ENCODE results near the gene RAB3B. TPM values are rescaled to one million over a fixed set of nuclear protein-coding genes. Genes with fewer than 3 reads are reported as not detected.

RAB3B gene
- total RNA-seq, 1 experiment from 2014 or later = not detected

DNA sequence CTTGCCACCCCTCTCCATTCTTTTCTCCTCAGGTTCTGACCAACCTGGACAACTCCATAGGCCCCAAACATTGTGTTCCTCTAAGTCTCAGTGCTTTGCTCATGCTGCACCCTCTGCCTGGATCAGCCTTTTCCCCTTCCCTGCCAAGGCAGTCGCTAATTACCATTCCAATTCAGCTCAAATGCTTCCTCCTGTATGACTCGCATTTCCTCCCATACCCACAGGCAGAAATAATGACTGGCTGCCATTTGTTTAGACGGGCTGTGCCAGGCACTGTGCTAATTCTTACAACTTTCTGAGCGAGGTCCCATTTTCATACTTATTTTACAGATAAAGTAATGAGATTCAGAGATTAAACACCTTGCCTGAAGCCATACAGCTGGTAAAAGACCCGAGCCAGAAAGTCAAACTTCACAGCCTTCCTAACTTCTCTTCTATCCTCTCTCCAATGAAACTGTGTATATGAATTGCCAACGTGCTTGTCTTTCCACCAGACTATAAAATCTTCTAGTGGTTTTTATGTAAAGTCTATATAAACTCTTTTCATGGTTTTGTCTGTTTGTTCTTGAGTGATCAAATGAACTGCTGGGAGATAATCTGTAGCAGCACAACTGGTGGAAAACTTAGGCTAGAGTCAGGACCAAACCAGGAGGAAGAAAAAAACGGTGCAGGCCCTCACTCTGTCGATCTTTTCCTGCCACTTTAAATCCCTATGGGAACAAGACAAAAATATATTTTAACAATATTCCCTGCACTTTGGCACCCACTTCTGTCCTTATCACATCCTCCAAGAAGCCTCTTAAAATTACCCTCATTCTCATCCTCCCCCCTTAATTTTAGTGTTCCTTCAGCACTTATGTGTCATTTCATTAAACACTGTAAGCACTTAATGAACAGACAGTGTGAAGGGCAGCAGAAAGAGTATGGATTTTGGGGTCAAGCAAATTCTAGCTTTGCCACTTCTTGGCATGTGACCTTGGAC lies 33.7 kb downstream of the RAB3B start:
- Histone ChIP-seq H3K27ac (ENCODE audit: low read length) (no peak overlapping the region), H4K20me1 (ENCODE audit: insufficient read depth, low read depth, low read length) (no peaks in the 10 kb centered on the region), H3K4me2 (ENCODE audit: low read depth, low read length, poor library complexity, severe bottlenecking) (no peak overlapping the region), H3K9me3 (ENCODE audit: low read length) (no peaks in the 10 kb centered on the region), H3K27me3 (ENCODE audit: low read length) (no peaks in the 10 kb centered on the region), H3K4me1 (ENCODE audit: low read length) (peaks cover 6% of the 10 kb centered on the region), H2AFZ (ENCODE audit: low read length) (no peak overlapping the region), H3K9ac (ENCODE audit: low read length) (no peak overlapping the region), H3K9me2 (replicated peaks; ENCODE audit: insufficient read depth, low read length) (no peaks in the 10 kb centered on the region), H3K4me3 (ENCODE audit: low read length) (no peak overlapping the region), H3K36me3 (ENCODE audit: insufficient read depth, low read length) (no peaks in the 10 kb centered on the region), H3K79me2 (ENCODE audit: low read length) (no peaks in the 10 kb centered on the region)
- DNase-seq = no peak

DNA sequence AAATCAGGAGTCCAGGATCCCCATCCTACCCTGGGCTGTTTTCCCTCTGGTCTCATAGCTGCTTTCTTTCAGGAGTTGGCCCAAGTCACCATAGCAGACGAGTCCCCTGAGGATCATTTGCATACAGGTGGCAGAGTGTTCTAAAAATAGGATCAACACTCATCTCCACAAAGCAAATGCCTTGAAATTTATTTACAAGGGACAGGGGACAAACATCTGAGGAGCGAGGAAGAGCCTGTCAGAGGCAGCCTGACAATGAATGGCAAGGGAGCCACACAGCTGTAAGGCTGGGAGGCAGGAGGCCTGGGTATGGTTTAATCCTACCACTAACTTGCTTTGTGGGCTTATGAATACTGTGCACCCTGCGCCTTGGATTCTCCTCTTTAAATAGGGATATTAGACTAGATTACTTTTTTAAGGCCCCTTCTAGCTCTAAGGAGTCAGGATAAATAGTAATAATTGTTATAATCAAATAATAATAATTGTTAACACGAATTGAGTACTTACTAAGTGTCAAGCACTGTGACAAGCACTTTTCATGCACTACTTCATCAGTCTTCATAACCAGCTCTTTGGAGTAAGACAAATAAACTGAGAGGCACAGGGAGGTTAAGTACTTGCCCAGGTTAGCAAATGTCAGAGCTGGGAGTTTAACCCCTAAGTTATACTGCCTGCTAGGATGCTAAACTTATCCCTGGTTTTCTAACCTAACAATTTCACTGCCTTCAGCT lies 34.5 kb downstream of the RAB3B start:
- peak; percentile 35 for DNase-seq
- Histone ChIP-seq H3K79me2 (ENCODE audit: low read length) (no peaks in the 10 kb centered on the region), H3K36me3 (ENCODE audit: insufficient read depth, low read length) (no peaks in the 10 kb centered on the region), H4K20me1 (ENCODE audit: insufficient read depth, low read depth, low read length) (no peaks in the 10 kb centered on the region), H3K27me3 (ENCODE audit: low read length) (no peaks in the 10 kb centered on the region), H2AFZ (ENCODE audit: low read length) (no peak overlapping the region), H3K9me2 (replicated peaks; ENCODE audit: insufficient read depth, low read length) (no peaks in the 10 kb centered on the region), H3K9me3 (ENCODE audit: low read length) (no peaks in the 10 kb centered on the region), H3K4me3 (ENCODE audit: low read length) (no peak overlapping the region), H3K4me2 (ENCODE audit: low read depth, low read length, poor library complexity, severe bottlenecking) (no peak overlapping the region), H3K9ac (ENCODE audit: low read length) (no peak overlapping the region), H3K4me1 (ENCODE audit: low read length) (peaks cover 6% of the 10 kb centered on the region), H3K27ac (ENCODE audit: low read length) (no peak overlapping the region)

DNA sequence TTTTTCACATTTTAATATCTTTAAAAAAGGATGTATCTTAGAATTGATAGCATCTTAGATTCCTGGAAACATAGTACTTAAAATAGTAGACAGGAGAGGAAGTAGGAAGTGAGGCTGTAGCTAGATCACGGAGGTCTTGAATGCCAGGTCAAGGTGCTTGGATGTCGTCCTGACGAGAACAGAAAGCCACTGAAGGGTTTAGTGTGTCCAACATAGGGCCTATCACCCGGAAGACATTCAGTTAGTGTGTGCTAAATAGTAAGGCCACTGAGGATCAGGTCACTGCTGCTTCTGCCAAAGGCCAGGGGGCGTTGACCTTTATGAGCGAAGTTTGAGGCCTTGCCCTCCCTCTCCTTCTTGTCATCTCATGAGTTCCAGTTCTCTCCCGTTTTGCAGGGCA lies 35.7 kb downstream of the RAB3B start:
- no peak for DNase-seq
- H2AFZ ChIP-seq (ENCODE audit: low read length) = no peak overlapping the region
- no peaks in the 10 kb centered on the region for H3K9me2 ChIP-seq (replicated peaks; ENCODE audit: insufficient read depth, low read length)
- H3K4me1 ChIP-seq (ENCODE audit: low read length) = peaks cover 6% of the 10 kb centered on the region
- H3K9ac ChIP-seq (ENCODE audit: low read length) = no peak overlapping the region
- H3K36me3 ChIP-seq (ENCODE audit: insufficient read depth, low read length) = no peaks in the 10 kb centered on the region
- H3K4me2 ChIP-seq (ENCODE audit: low read depth, low read length, poor library complexity, severe bottlenecking) = no peak overlapping the region
- no peak overlapping the region for H3K27ac ChIP-seq (ENCODE audit: low read length)
- no peaks in the 10 kb centered on the region for H3K27me3 ChIP-seq (ENCODE audit: low read length)
- H3K79me2 ChIP-seq (ENCODE audit: low read length) = no peaks in the 10 kb centered on the region
- no peaks in the 10 kb centered on the region for H4K20me1 ChIP-seq (ENCODE audit: insufficient read depth, low read depth, low read length)
- H3K4me3 ChIP-seq (ENCODE audit: low read length) = no peak overlapping the region
- no peaks in the 10 kb centered on the region for H3K9me3 ChIP-seq (ENCODE audit: low read length)

DNA sequence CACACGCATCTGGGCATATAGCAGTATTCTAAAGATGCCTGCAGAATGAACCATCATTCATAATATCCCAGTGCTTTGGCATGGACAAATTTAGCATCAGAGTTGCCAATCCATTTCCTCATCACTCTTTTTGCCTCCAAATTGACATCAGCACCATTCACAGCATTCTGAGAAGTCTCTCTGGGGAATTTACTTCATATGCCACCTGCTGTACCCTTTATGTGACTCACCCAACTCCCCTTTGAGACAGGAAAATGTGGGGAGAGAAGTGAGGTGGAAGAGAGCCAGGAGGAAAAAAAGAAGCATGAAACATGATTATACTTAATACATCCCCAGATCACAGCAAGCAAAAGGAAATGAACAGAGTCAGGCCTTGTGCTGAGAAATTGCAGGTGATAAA lies 37.4 kb downstream of the RAB3B start:
- H3K27me3 ChIP-seq (ENCODE audit: low read length) = no peaks in the 10 kb centered on the region
- no peaks in the 10 kb centered on the region for H3K9me2 ChIP-seq (replicated peaks; ENCODE audit: insufficient read depth, low read length)
- H3K4me1 ChIP-seq (ENCODE audit: low read length) = peaks cover 11% of the 10 kb centered on the region
- no peak overlapping the region for H3K9ac ChIP-seq (ENCODE audit: low read length)
- H3K79me2 ChIP-seq (ENCODE audit: low read length) = no peaks in the 10 kb centered on the region
- H3K4me2 ChIP-seq (ENCODE audit: low read depth, low read length, poor library complexity, severe bottlenecking) = no peak overlapping the region
- H3K36me3 ChIP-seq (ENCODE audit: insufficient read depth, low read length) = no peaks in the 10 kb centered on the region
- H3K9me3 ChIP-seq (ENCODE audit: low read length) = no peaks in the 10 kb centered on the region
- no peak overlapping the region for H3K27ac ChIP-seq (ENCODE audit: low read length)
- DNase-seq = no peak
- no peak overlapping the region for H3K4me3 ChIP-seq (ENCODE audit: low read length)
- no peaks in the 10 kb centered on the region for H4K20me1 ChIP-seq (ENCODE audit: insufficient read depth, low read depth, low read length)
- no peak overlapping the region for H2AFZ ChIP-seq (ENCODE audit: low read length)

DNA sequence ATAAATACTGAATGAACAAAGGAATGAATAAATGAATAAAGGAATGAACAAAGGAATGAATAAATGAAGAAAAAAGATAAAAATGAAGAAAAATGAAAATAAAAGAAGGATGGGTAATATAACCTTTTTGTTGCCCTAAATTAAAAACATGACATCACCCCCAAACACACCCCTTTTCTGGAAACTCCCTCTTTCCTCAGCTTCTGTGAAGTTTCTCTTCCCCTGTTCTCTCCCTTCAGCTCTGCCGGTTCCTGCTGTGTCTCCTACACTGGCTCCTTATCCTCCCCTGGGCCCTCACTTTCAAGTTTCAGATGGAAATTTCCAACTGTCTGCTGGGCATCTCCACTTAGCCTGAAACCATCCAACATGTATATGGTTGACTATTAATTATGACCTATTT lies 37.9 kb downstream of the RAB3B start:
- Histone ChIP-seq H4K20me1 (ENCODE audit: insufficient read depth, low read depth, low read length) (no peaks in the 10 kb centered on the region), H3K9me3 (ENCODE audit: low read length) (no peaks in the 10 kb centered on the region), H2AFZ (ENCODE audit: low read length) (no peak overlapping the region), H3K79me2 (ENCODE audit: low read length) (no peaks in the 10 kb centered on the region), H3K4me1 (ENCODE audit: low read length) (peaks cover 15% of the 10 kb centered on the region), H3K36me3 (ENCODE audit: insufficient read depth, low read length) (no peaks in the 10 kb centered on the region), H3K27ac (ENCODE audit: low read length) (no peak overlapping the region), H3K4me3 (ENCODE audit: low read length) (no peak overlapping the region), H3K27me3 (ENCODE audit: low read length) (no peaks in the 10 kb centered on the region), H3K9ac (ENCODE audit: low read length) (no peak overlapping the region), H3K9me2 (replicated peaks; ENCODE audit: insufficient read depth, low read length) (no peaks in the 10 kb centered on the region), H3K4me2 (ENCODE audit: low read depth, low read length, poor library complexity, severe bottlenecking) (no peak overlapping the region)
- no peak for DNase-seq

DNA sequence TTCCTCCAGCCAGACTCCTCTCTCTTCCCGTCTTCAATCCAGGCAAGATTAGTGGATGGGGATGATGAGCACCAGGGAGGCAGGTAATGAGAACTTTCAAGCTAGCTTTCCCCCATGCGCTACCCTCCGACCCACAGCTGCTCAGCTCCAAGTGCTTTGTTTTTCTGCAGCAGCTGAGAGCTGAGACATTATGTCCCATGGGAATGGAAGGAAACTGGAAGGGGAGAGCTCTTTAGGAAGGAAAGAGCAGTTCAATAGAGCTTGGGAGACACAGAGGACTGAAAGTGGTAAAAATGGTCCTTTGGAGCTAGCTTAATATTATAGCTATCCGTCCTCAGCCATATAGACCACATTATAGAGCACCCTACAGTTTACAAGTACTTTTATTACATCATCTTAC lies 39.8 kb downstream of the RAB3B start:
- H3K4me1 ChIP-seq (ENCODE audit: low read length) = peaks cover 15% of the 10 kb centered on the region

DNA sequence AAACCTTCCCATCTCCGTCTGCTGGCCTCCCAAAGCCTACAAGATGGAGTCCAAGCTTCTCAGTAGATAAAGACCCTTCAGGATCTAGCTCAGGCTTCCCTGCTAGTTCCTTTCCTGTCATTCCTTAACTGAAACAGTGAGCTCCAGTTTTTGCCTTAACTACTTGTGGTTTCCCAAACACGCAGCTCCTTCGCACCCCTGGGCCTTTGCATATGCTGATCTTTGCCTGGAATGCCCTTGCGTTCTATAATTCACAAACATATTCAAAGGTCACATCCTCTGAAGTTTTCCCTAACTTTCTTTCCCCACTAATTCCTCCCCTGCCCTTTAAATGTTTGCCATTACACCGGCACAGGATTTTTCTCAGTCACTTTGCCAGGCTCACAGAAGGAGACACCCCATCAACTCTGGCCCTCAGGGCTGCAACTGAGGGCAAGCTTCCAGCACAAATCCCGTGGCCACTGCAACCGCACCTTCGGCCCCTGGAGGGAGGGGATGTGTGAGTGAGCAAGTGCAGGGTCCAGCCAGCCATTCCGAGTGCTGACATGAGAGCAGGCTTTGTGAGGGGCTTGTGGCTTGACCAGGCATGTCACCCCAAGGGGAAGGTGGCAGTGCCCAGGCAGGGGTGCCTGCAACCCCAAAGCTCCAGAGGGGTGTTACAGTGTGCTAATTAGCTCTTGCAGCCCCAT lies 41.3 kb downstream of the RAB3B start:
- no peak for DNase-seq
- H2AFZ ChIP-seq (ENCODE audit: low read length) = no peak overlapping the region
- no peaks in the 10 kb centered on the region for H3K79me2 ChIP-seq (ENCODE audit: low read length)
- no peaks in the 10 kb centered on the region for H4K20me1 ChIP-seq (ENCODE audit: insufficient read depth, low read depth, low read length)
- no peaks in the 10 kb centered on the region for H3K27me3 ChIP-seq (ENCODE audit: low read length)
- no peaks in the 10 kb centered on the region for H3K36me3 ChIP-seq (ENCODE audit: insufficient read depth, low read length)
- H3K4me1 ChIP-seq (ENCODE audit: low read length) = peaks cover 11% of the 10 kb centered on the region
- H3K4me2 ChIP-seq (ENCODE audit: low read depth, low read length, poor library complexity, severe bottlenecking) = no peak overlapping the region
- H3K27ac ChIP-seq (ENCODE audit: low read length) = no peak overlapping the region
- H3K4me3 ChIP-seq (ENCODE audit: low read length) = no peak overlapping the region
- no peaks in the 10 kb centered on the region for H3K9me3 ChIP-seq (ENCODE audit: low read length)
- no peaks in the 10 kb centered on the region for H3K9me2 ChIP-seq (replicated peaks; ENCODE audit: insufficient read depth, low read length)
- no peak overlapping the region for H3K9ac ChIP-seq (ENCODE audit: low read length)

More for the DNA sequence above, 39.8 kb downstream of the RAB3B start:
- Histone ChIP-seq H3K36me3 (ENCODE audit: insufficient read depth, low read length) (no peaks in the 10 kb centered on the region), H3K9me2 (replicated peaks; ENCODE audit: insufficient read depth, low read length) (no peaks in the 10 kb centered on the region), H3K9me3 (ENCODE audit: low read length) (no peaks in the 10 kb centered on the region), H3K27me3 (ENCODE audit: low read length) (no peaks in the 10 kb centered on the region), H4K20me1 (ENCODE audit: insufficient read depth, low read depth, low read length) (no peaks in the 10 kb centered on the region), H3K4me3 (ENCODE audit: low read length) (no peak overlapping the region), H2AFZ (ENCODE audit: low read length) (no peak overlapping the region), H3K9ac (ENCODE audit: low read length) (no peak overlapping the region), H3K4me2 (ENCODE audit: low read depth, low read length, poor library complexity, severe bottlenecking) (no peak overlapping the region), H3K27ac (ENCODE audit: low read length) (no peak overlapping the region), H3K79me2 (ENCODE audit: low read length) (no peaks in the 10 kb centered on the region)
- no peak for DNase-seq

DNA sequence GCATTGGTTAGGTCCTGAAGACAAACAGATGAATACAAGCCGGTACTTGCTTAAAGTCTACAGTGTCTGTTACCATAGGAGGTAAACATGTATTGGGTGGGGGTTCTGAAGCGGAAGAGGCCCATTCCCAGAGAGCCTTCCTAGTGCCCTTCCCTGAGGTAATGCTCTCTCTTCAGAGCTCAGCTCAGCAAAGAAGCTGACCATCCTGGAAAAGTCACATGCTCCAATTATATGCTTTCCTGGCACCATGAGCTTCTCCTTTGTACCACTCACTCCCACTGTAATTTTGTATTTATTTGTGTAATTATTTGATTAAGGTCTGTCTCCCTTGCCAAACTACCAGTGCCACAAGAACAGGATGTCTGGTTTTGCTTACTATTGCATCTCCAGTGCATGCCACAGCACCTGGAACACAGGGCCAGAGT lies 42.0 kb downstream of the RAB3B start:
- Histone ChIP-seq H2AFZ (ENCODE audit: low read length) (no peak overlapping the region), H3K27ac (ENCODE audit: low read length) (no peak overlapping the region), H3K9me2 (replicated peaks; ENCODE audit: insufficient read depth, low read length) (no peaks in the 10 kb centered on the region), H4K20me1 (ENCODE audit: insufficient read depth, low read depth, low read length) (no peaks in the 10 kb centered on the region), H3K4me2 (ENCODE audit: low read depth, low read length, poor library complexity, severe bottlenecking) (peak overlapping the region; percentile 6), H3K36me3 (ENCODE audit: insufficient read depth, low read length) (no peaks in the 10 kb centered on the region), H3K9me3 (ENCODE audit: low read length) (no peaks in the 10 kb centered on the region), H3K27me3 (ENCODE audit: low read length) (no peaks in the 10 kb centered on the region), H3K4me1 (ENCODE audit: low read length) (peaks cover 11% of the 10 kb centered on the region), H3K4me3 (ENCODE audit: low read length) (no peak overlapping the region), H3K79me2 (ENCODE audit: low read length) (no peaks in the 10 kb centered on the region), H3K9ac (ENCODE audit: low read length) (no peak overlapping the region)
- DNase-seq = no peak
